Transverse colon (tissue), 4 donors: ENCODE data around the gene KCNN3.

Experiments used
- POLR2A ChIP-seq: fragments of 450-650 bp; IDR thresholded peaks from one replicate; pipeline ENCODE4 v1.6.1; 2016; ENCODE audit warnings: antibody characterized with exemption, mild to moderate bottlenecking, moderate library complexity
- POLR2AphosphoS5 ChIP-seq, 3 donors: sonication (generic); formaldehyde crosslinking; IDR thresholded peaks; one replicate each; pipeline ENCODE4 v1.6.1; 2016; ENCODE audit warnings: antibody characterized with exemption in 3 of 3
- TF ChIP-seq, protein P1 (sequence below), 5 experiments: fragments of 200-600 bp in 3 of 5; fragments of 450-650 bp in 2 of 5; sonication (generic) in 3 of 5; IDR thresholded peaks; 1 replicate in 2 of 5; 2 replicates in 3 of 5; pipeline ENCODE4 v1.5.1; 2016 to 2017; ENCODE audit warnings: antibody characterized with exemption in 5 of 5, inconsistent platforms in 3 of 5, mild to moderate bottlenecking in 2 of 5, moderate library complexity in 1 of 5

DNA sequence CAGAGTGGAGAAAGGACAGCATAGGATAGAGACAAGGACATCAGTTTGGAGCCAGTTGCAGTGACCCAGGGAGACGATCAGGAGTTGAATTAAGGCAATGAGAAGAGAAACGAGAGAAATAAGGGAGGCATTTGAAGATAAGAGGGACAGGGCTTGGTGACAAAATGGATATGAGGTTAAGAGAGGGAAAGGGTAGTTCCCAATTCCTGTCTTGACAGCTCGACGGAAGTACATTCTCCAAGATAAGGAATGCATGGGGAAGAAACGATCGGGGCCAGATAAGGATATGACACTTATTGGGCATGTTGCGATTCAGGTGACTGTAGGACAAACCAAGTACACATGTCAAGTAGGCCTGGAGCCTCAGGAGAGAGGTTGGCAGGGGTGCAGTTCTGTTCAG, 18.7 kb upstream of the KCNN3 start:
- TF ChIP-seq, protein P1, sequence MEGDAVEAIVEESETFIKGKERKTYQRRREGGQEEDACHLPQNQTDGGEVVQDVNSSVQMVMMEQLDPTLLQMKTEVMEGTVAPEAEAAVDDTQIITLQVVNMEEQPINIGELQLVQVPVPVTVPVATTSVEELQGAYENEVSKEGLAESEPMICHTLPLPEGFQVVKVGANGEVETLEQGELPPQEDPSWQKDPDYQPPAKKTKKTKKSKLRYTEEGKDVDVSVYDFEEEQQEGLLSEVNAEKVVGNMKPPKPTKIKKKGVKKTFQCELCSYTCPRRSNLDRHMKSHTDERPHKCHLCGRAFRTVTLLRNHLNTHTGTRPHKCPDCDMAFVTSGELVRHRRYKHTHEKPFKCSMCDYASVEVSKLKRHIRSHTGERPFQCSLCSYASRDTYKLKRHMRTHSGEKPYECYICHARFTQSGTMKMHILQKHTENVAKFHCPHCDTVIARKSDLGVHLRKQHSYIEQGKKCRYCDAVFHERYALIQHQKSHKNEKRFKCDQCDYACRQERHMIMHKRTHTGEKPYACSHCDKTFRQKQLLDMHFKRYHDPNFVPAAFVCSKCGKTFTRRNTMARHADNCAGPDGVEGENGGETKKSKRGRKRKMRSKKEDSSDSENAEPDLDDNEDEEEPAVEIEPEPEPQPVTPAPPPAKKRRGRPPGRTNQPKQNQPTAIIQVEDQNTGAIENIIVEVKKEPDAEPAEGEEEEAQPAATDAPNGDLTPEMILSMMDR (IDR thresholded peaks at IDR 0.05) = no peak
- TF ChIP-seq POLR2AphosphoS5 (IDR thresholded peaks at IDR 0.05) = no peak
- TF ChIP-seq POLR2A = no peak
